ENCODE results near the gene DYSF.

DYSF gene

GRCh38 chr2:71699428-71699827, 246.1 kb downstream of the DYSF start:
- no peak for DNase-seq

DNA sequence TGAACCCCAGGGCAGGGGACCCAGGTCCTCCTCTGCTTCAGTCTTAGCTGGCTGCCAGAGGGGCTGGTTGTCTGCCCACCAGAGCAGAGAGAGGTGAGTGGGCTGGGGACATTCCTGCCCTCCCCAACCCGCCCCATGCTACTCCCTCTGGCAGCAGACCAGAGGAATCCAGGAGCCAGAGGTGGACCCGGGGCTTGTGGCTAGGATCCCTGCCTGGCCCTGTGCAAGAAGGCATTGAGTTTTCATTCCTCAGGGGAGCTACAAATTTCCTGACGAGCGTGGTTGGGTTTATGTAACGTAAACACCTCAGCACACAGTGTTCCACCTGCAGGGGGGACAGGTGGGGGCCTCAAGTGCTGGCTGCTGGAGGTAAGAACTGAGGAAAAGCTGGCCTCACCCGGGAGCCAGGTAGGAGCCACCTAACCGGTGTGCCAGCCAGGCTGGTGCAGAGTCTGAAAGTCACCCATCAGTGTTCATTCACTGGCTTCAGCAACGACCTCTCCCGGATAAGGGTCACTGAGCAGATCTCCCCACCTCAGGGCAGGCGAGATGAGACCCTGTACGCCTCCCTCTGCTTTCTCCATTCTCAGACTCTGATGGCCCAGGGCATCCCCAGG, 246.8 kb downstream of the DYSF start:
- peak; percentile 12 for DNase-seq

DNA sequence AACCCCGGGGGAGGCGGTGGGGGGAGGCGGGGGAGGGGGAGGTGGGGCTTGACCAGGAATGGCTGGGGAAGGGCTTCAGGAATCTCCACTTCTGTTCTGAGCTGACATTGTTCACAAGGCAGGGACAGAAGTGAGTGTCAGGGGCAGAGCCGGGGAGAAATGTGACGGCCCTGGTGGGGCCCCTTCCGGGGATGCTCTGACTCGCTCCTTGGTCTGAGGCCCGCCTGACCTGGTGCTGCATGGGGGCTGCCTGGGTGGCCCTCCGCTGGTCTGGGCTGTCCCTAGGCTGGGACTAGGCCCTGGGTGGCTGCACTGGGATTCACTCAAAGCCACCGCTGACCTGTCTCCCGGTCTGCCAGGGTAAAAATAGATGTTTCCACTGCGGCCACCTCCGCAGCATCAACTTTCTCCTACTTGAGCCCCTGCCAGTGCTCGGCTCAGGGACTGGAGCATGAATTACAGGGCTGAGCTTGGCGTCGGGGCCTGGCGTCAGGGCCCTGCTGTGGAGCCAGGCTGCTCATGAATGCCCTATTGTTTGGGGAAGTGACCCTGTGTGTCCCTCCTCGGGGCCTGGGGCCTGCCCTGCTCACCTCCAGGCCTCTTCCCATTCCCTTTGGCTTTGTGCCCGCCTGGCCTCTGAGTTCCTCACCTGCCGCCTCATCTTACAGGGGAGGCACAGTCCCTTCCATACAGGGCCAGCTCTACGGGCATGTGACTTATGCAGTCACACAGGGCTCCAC, 247.5 kb downstream of the DYSF start:
- no peak for DNase-seq

DNA sequence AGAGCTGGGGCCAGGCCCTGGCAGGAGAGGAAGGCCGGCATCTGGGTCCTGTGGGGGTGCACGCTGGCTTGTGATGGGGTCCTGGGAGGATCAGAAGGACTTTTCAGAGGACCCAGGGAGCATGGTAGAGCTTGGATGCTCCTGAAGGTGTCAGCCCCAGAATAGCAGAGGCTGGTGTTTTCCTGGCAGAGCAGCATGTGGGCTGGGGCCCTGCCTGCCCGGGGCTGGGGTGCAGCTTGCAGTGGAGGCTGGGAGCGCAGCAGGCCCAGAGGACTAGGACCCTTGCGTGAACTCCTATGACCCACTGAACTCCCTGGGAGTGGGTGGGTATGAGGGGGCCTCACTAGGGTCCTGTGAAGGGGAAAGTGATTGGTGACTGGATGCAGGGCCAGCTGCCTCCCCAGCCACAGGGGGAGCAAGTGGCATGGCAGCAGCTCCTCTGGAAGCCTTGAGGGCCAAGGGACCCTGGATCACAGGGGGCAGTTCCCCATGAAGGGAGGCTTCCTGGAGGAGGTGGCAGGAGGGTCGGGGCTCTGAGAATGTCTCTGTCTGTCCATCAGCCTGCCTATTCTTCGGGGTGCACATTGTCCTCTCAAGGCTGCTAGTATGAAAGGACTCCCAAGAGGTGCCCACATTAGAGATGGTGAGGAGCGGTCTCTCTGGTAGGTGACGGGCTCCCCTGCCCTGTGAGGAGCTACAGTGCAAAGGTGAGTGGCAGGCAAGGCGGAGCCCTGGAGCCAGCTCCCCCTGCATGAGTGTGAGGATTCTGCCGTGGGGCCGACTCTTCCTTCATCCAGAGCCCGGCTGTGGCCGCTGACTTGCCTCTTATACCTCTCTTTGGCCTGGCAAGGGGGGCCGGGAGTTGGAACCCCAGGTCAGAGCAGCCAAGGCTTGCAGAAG, 249.0 kb downstream of the DYSF start:
- DNase-seq, result no peak

- no peak for DNase-seq
Measured at GRCh38 chr2:71702971-71703898, 249.9 kb downstream of the DYSF start.

DNA sequence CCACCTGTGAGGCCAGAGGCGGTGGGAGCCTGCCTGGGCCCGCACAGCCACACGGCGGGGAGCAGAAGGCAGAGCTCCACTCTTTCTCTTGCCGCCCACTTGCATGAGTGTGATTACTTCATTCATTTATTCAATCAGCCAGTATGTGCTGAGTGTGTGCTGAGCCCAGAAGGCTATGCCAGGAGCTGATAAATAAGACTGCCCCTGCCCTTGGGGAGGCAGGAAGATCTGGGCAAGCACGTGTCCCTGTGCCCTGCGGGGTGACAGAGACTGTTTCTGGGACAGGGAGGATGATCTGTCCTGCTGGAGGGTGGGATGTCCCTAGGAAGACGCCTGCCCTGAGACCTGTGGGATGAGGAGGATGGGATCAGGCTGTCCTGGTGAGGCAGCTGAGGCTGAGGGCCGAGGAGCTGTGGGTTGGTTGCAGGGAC, 250.8 kb downstream of the DYSF start:
- no peak for DNase-seq

GRCh38 chr2:71704688-71705087, 251.3 kb downstream of the DYSF start:
- DNase-seq, result no peak

- DNase-seq, result no peak
Measured at GRCh38 chr2:71705171-71705960, 252.0 kb downstream of the DYSF start.

GRCh38 chr2:71706121-71706520, 252.8 kb downstream of the DYSF start:
- no peak for DNase-seq

DNA sequence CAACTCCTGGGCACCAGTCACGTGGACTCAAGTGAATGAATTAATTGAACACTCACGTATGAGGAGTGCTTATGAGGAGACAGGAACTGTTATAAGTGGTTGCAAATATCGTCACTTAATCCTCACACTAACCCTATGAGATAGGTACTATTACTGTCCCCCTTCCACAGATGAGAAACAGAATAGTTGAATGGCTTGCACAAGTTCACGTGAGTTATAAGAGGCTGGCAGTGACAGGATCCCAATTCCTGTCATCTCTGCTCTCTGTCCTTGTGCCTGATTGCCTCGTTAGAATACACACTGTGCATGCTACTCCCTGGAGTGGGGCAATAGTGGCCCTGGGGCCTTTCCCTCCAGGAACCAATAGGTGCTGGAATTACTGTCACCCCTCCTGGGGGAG, 253.5 kb downstream of the DYSF start:
- DNase-seq, result peak; percentile 52

DNA sequence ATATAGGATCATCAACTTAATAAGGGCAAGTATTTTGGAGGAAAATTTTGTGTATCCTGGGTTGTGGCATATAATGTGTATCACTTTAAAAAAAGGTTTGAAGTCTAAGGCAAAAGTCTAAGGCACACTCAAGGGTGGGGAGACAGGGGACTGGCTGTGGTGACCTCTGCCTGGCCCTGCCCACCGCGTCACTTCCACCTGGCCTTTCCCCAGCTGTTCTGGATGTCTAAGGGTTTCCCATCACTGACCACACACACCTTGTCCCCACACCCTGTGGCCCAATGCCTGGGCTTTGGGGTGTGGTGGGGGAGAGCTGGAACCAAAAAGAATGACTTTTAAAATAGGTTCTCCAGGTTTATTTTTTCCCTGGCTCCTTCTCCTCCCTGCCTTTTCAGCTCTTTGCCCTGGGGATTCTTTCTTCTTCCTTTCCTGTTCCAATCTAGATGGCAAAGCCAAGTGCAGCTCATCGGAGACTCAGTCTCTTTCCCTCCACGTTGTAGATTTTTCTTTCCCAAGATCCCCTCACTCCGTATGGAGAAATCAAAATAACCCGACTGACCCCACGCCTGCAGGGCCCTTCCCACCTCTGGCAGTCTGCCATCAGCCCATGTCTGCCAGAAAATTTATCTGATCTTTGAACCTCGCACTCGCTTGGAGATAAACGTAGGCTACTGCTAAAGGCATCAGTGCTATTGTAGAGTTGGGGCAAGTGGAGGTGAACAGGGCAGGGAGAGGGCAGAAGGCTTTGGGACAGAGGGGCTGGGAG, 257.2 kb downstream of the DYSF start:
- no peak for DNase-seq

GRCh38 chr2:71711133-71711855, 257.9 kb downstream of the DYSF start:
- DNase-seq, result no peak

- DNase-seq, result no peak
Measured at GRCh38 chr2:71712158-71712818, 258.9 kb downstream of the DYSF start.

- DNase-seq, result no peak
Measured at GRCh38 chr2:71713581-71714580, 260.5 kb downstream of the DYSF start.

DNA sequence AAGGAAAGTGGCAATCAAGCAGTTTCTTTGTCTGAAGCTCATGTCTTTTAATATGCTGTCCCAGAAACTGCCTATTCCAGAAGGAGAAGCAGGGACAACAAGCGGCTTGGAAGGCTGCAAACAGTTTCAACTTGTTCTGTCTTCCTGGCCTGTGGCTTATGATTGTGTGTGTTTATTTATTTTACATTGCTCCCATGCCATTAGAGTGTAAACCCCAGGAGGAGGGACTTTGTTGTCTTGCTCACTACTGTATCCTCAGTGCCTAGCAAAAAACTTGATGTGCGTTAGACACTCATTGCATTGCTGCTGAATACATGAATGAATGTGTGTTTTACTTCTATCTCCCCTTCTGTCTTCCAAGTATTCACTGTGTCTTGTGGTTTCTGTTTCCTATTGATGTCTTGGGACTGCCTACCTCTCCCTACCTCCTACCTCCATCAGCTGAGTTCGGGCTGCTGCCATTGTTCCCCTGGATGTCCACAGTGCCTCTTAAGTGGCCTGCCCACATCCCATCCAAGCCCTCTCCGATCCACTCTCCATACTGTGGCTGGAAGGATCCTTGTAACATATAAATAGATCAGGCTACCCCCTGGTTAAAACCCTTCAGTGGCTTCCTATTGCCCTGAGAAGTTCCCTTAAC, 261.4 kb downstream of the DYSF start:
- no peak for DNase-seq

- no peak for DNase-seq
Measured at GRCh38 chr2:71715241-71715750, 261.9 kb downstream of the DYSF start.

GRCh38 chr2:71715951-71716696, 262.8 kb downstream of the DYSF start:
- DNase-seq, result no peak

All from NCI-H510A treated with DMSO at 0.1 percent for 48 hours (cell line).